ENCODE measurements around the gene LCE5A.
"Not testable (repeated sequence)": the region's sequence is repeated elsewhere in the genome, so short reads cannot be mapped to it uniquely, and the experiment has no call there.

The LCE5A gene

DNA sequence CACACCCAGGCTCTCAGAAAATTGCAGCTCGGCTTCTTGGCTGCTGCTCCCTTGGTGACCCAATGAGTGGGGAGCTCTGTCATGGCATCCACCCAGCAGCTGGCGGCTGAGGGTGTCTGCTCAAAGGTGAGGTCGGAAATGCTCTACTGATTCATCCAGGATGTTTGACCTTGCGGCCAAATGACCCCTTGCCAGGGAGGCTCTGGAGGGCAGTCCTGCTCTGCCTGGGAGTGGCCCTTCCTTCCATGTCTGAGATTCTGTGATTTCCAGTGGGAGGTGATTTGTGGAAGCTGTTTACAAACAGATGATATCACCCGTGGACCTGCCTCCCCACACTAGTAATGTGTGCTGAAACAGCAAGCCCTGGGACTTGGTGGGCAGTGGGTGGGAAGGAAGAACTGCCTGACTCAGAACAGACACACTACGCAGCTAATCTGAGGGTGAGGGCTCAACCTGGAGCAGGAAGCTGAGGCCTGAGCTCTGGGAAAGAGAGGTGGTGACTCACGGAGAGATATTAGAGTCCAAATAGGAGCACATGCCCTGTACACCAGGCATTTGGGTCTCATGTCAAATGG, 6.7 kb downstream of the LCE5A start:
- DNase-seq: no peak

DNA sequence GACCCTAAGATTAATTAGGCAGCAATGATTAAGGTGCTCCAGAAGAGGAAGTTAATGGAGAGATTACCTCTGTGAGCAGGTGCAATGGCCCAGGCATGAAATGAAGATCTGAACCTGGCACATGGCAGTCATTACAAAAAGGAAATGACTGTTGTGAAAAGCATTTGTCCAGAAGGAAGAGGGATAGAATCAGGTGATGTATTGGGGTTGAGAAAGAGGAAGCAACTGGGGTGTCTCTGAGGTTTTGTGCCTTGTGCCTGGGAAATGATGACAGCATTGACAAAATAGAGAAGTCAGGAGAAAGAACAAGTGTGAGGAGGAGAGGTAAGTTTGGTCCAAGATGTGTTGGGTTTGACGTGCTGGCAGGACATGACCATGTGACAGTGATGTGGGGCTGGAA, 9.2 kb downstream of the LCE5A start:
- no peak for DNase-seq

DNA sequence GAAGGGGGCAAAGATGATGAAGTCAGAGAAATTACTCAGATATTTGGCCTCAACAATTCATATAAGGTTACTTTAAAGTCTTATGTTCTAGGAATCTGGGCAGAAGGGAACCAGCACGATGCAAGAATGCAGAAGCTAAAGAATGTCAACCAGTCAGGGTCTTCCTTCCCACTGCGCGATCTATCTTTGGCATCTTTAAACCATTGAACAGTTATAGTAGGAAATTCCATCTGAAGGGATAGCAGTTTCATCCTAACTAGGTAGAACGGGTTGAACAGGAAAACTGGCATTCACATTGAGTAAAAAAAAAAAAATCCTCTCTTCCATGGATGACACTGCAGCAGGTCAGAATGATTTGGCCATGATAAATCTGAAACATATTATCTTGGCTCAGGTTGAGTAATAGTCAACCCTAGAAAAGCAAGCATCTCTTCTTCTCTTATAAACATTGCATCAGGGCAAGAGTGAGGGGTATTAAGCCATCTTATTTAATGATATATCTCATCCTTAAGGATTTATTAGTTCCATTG, 10.0 kb downstream of the LCE5A start:
- DNase-seq: no peak

DNA sequence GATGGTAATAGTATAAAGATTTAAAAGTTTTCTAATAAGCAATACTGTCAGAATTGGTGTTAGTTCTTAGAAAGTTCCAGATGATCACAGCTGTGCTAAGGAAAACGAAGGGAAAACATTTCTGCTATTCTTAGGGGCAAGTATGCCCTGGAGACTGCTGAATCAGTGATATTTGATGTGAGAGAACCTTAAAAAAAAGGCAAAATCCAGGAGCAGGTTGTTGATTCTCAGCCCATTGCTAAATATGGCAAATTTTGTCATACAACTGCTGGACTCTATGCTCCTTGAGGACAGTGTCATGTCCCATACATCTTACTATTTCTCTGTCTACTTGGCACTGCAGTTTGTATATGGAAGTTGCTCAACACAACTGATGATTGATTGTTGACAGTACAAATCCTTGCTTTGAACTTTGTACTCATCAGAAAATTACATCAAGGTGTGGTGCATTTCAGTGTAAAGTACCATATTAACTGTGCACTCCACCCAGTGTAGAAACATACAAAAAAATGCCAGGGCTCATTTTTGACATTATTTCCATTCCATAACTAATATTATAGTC, 14.6 kb downstream of the LCE5A start:
- no peak for DNase-seq

DNA sequence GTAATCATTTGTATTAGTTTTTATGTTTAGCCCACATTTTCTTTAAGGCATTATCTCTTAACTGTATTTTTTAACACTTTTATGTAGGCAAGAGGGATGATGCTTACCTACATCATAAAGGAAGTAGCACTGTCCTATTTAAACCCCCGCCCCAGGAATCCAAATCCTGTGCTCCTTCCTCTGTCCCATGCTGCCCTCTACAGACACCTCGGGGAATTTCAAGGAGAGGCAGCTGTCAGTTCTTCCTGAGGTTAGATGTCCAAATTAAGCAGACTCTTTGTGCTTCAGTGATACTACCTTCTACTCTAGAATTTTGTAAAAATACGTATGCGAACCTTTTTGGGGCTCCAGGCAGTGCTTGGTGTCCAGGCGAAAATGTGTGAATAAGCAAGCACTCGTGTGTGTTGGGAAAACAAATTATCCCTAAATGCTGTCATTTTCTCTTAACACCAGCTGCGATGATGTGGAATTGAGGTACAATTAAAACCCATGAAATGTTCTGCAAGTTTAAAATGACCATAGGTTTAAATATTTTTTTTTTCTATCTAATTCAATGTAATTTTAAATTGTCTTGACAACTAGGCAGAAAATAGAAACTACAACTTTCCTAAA, 22.8 kb downstream of the LCE5A start:
- DNase-seq: peak; percentile 39 to 50

DNA sequence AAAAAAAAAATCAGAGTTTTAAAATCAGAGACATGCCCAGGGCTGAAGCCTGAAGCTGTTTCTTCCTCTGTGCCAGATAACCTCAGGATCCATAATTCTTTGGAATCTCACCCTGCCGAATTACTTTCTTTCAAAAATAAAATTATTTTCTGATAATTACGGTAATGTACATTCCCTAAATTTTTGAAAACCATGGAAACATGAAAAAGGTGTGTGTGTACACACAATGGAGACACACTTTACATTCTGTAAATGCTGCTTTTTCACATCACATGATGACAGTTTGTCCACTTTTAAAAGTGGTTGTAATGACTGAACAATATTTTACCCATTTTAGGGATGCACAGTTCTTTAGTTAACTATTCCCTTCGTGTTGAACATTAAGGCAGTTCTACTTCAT, 25.2 kb downstream of the LCE5A start:
- no peak for DNase-seq

DNA sequence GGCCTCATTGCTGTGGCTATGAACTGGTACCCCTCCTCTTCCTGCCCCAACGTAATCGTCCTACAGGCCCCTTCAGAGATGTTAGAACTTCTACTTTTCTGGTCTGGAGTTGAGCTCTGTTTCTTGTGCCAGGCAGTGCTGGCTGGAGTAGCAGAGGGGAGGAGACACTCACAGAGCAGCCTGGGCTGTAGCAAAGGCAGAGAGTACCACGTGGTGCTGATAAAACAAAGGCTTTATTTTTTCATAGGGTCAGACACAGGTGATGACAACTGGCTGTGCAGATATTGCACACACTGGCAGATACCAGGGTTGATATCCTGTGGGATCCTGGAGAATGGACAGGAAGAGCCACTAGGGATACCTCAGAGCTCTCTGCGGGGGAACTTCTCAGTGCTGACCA, 26.9 kb downstream of the LCE5A start:
- no peak for DNase-seq

DNA sequence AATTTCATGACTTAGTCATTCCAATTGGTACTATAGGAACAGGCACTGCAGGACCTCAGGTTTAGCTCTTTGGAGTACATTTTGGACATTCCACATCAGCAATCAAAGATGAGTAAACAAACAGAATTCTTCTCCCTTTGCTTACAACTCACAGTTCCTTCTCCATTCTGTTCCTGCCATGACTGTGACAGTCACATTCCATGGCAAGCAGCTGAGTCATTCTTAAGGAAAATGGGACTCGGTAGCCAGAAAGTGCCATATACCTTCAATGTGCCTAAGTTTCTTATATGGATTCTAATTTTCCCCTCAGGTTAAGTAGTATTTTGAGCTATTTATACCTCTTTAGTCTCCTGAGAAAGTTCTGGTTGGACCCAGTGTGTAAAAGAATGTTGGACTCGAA, 29.3 kb downstream of the LCE5A start:
- no peak for DNase-seq

DNA sequence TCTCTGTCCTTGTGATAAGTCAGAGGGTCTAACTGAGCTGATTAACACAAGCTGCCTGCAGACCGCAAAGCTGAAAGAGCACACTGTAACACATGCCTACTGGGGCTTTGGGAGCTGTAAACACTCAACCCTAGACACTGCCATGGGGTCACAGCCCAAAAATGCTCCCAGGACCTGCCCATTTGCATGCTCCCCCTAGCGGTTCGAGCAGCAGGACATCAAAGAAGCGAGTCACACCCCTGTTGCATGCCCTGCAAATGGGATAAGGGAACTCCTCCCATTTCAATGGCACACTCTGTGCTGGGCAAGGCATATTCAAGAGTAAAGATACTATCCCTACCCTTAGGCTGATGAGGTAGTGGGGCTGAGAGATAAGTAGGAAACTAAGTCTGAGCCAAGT, 33.2 kb downstream of the LCE5A start:
- DNase-seq: no peak

DNA sequence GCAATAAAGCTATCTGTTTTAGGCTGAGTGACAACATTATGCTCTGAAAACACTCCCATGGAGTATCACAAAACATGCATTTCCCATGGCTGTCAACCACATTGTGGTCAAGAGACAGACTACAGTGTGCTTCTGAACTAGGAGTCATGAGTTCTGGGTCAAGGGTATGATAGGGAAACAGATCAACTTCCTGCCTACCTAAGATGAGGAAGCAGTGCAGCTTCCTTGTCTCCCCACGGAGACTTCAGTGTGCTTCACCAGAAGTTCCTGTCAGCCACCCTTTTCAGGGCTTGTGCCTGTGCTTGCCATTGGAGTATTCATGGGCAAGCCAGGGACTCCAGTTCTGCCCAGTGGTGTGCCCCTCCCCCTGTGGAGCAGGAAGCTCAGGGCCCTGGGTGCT, 36.1 kb downstream of the LCE5A start:
- no peak for DNase-seq

DNA sequence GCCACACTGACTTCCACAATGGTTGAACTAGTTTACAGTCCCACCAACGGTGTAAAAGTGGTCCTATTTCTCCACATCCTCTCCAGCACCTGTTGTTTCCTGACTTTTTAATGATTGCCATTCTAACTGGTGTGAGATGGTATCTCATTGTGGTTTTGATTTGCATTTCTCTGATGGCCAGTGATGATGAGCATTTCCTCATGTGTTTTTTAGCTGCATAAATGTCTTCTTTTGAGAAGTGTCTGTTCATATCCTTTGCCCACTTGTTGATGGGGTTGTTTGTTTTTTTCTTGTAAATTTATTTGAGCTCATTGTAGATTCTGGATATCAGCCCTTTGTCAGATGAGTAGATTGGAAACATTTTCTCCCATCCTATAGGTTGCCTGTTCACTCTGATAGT, 37.8 kb downstream of the LCE5A start:
- not testable (repeated sequence) for DNase-seq
